ENCODE measurements around the gene PFN4. TPM values are rescaled to one million over a fixed set of nuclear protein-coding genes. Genes with fewer than 3 reads are reported as not detected.

The PFN4 gene
- total and polyA plus RNA-seq, 10 donors = 0.35 to 1.3 (median 0.75) TPM; not detected in 4

GRCh38 chr2:24080701-24081100 lies 42.4 kb downstream of the PFN4 start:
- no peaks in the 10 kb centered on the region for H3K27me3 ChIP-seq (replicated peaks in 1 of 7)
- WGBS, 5 donors = 80 to 93% (median 86%) methylated on average over 2 of the region's 2 CpGs
- H3K27ac ChIP-seq = peak overlapping the region in 3 of 8 donors; percentile 50 to 92 (median 89)
- H3K9me3 ChIP-seq = no peaks in the 10 kb centered on the region
- peaks cover 0 to 47% (median 3%) of the 10 kb centered on the region in 6 donors for H3K36me3 ChIP-seq
- no peak overlapping the region for H3K4me3 ChIP-seq
- DNase-seq = no peak
- intact Hi-C loops (cut with DNase I; ENCODE audit: low total_unique reads) = loop anchor here (5.0 kb wide), 2 partner anchors 153 to 253 kb away; partner anchors contain the start of gene ATAD2B
- peaks cover 11 to 69% (median 37%) of the 10 kb centered on the region in 6 donors for H3K4me1 ChIP-seq
- TF ChIP-seq POLR2AphosphoS5 (IDR thresholded peaks at IDR 0.05) (no peak), POLR2A (IDR thresholded peaks at IDR 0.05) (no peak), CTCF (IDR thresholded peaks at IDR 0.05 in 8 of 11, conservative IDR thresholded peaks at IDR 0.05 in 3 of 11) (no peak)

- H3K27me3 ChIP-seq (replicated peaks in 1 of 7) = no peaks in the 10 kb centered on the region
- H3K9me3 ChIP-seq = no peaks in the 10 kb centered on the region
- DNase-seq = no peak
- TF ChIP-seq POLR2AphosphoS5 (IDR thresholded peaks at IDR 0.05) (no peak), CTCF (IDR thresholded peaks at IDR 0.05 in 8 of 11, conservative IDR thresholded peaks at IDR 0.05 in 3 of 11) (no peak), POLR2A (IDR thresholded peaks at IDR 0.05) (no peak)
- H3K36me3 ChIP-seq = peaks cover 0 to 58% (median 11%) of the 10 kb centered on the region in 6 donors
- 62 to 74% (median 65%) methylated on average over 2 of the region's 2 CpGs for WGBS, 5 donors
- intact Hi-C loops (cut with DNase I; ENCODE audit: low total_unique reads) = no loop called here
- H3K4me3 ChIP-seq = peak overlapping the region in 5 of 8 donors; percentile 63 to 86 (median 77)
- peak overlapping the region in 7 of 8 donors; percentile 90 to 98 (median 95) for H3K27ac ChIP-seq
- peaks cover 11 to 69% (median 33%) of the 10 kb centered on the region in 6 donors for H3K4me1 ChIP-seq
These were observed 45.3 kb downstream of the PFN4 start for GRCh38 chr2:24077879-24078278.

GRCh38 chr2:24077535-24077877 lies 45.6 kb downstream of the PFN4 start:
- no peaks in the 10 kb centered on the region for H3K9me3 ChIP-seq
- H3K27me3 ChIP-seq (replicated peaks in 1 of 7) = no peaks in the 10 kb centered on the region
- WGBS, 5 donors = 7 to 20% (median 17%) methylated on average over 9 of the region's 9 CpGs
- peak overlapping the region; percentile 54 to 86 (median 70) for H3K4me3 ChIP-seq
- peaks cover 0 to 58% (median 15%) of the 10 kb centered on the region in 6 donors for H3K36me3 ChIP-seq
- no peak for TF ChIP-seq CTCF (IDR thresholded peaks at IDR 0.05 in 8 of 11, conservative IDR thresholded peaks at IDR 0.05 in 3 of 11)
- no peak for DNase-seq
- H3K27ac ChIP-seq = peak overlapping the region; percentile 43 to 98 (median 94)
- intact Hi-C loops (cut with DNase I; ENCODE audit: low total_unique reads) = no loop called here
- peaks cover 11 to 69% (median 33%) of the 10 kb centered on the region in 6 donors for H3K4me1 ChIP-seq

GRCh38 chr2:24076849-24077534 lies 46.1 kb downstream of the PFN4 start:
- no peak for DNase-seq
- intact Hi-C loops (cut with DNase I; ENCODE audit: low total_unique reads) = no loop called here
- Histone ChIP-seq H3K4me1 (peaks cover 11 to 69% (median 34%) of the 10 kb centered on the region in 6 donors), H3K9me3 (no peaks in the 10 kb centered on the region), H3K4me3 (peak overlapping the region; percentile 54 to 86 (median 70)), H3K27me3 (replicated peaks in 1 of 7) (no peaks in the 10 kb centered on the region), H3K36me3 (peaks cover 0 to 58% (median 20%) of the 10 kb centered on the region in 6 donors), H3K27ac (peak overlapping the region; percentile 43 to 98 (median 94))
- WGBS, 5 donors = 1 to 4% (median 1%) methylated on average over 31 to 41 of the region's 41 CpGs
- TF ChIP-seq POLR2AphosphoS5 (IDR thresholded peaks at IDR 0.05) (no peak), CTCF (IDR thresholded peaks at IDR 0.05 in 8 of 11, conservative IDR thresholded peaks at IDR 0.05 in 3 of 11) (no peak), POLR2A (IDR thresholded peaks at IDR 0.05) (no peak)

All from spleen (tissue), 11 donors.